K562 (cell line): Measurements from ENCODE around the gene SYT17. TPM values are rescaled to one million over a fixed set of nuclear protein-coding genes. Genes with fewer than 3 reads are reported as not detected.

ENCODE experiments used
- ATAC-seq: fragments of 200-7000 bp; cut with Tn5 transposase; 3 replicates; pipeline ENCODE4 v1.9.1; 2020; ENCODE audit warnings: moderate library complexity
- BruUV-seq: library from RNA; stranded (reverse); fragments of 400-500 nt; replicated peaks from 2 replicates; lab custom pipeline; 2021; lab: Mats Ljungman, UMichigan
- CTCF ChIA-PET: fragments of 300-600 bp; formaldehyde crosslinking; extraction: SDS; loops from one replicate; lab custom pipeline; 2021; ENCODE audit warnings: low intra/inter-chr PET ratio; lab: Yijun Ruan, JAX
- POLR2A ChIA-PET: fragments of 300-600, 350-650 bp; sonication (Branson Sonifier 250); formaldehyde crosslinking; extraction: SDS; loops from one replicate; lab custom pipeline; 2021; ENCODE audit warnings: antibody characterized with exemption, inconsistent platforms; lab: Yijun Ruan, JAX
- DNase-seq, 4 experiments: peaks; one replicate each; pipeline versions ENCODE4 v3.0.0 to v3.0.0-alpha.2; 2011 to 2018; ENCODE audit warnings: low spot score in 3 of 4, mixed read lengths in 3 of 4; ENCODE audit errors: extremely low read depth in 1 of 4
- FAIRE-seq: peaks from 2 replicates; lab custom pipeline; 2011; peaks lifted over from hg19 to GRCh38; lab: Jason Lieb, UNC
- H2AFZ ChIP-seq: 2 replicates; pipeline ENCODE4 v1.6.0; 2011; ENCODE audit warnings: low read depth, low read length, control low read depth, inconsistent platforms
- H3K27ac ChIP-seq: fragments of 200-600 bp; 3 replicates; pipeline ENCODE4 v1.8.0; 2011; ENCODE audit warnings: low read depth, mild to moderate bottlenecking, control low read depth, inconsistent platforms, low read length, moderate library complexity, mixed read lengths; ENCODE audit errors: extremely low read depth
- H3K27me3 ChIP-seq, 2 experiments: fragments of 300-600 bp in 1 of 2; 2 replicates in 1 of 2; 3 replicates in 1 of 2; pipeline versions ENCODE4 v1.6.0 to v1.8.0; 2011; ENCODE audit warnings: inconsistent platforms in 2 of 2, low read length in 2 of 2, mild to moderate bottlenecking in 1 of 2, mixed read lengths in 1 of 2, moderate library complexity in 1 of 2; ENCODE audit not compliant: control insufficient read depth in 2 of 2, insufficient read depth in 2 of 2
- H3K36me3 ChIP-seq: fragments of 300-600 bp; 3 replicates; pipeline ENCODE4 v1.8.0; 2011; ENCODE audit warnings: mild to moderate bottlenecking, low read length, inconsistent platforms; ENCODE audit not compliant: control insufficient read depth, insufficient read depth
- H3K4me1 ChIP-seq, 2 experiments: fragments of 200-600 bp in 1 of 2; replicated peaks in 1 of 2; 2 replicates in 1 of 2; 3 replicates in 1 of 2; pipeline versions ENCODE4 v1.5.1 to v1.8.0; 2011; ENCODE audit warnings: inconsistent platforms in 2 of 2, low read length in 2 of 2, mild to moderate bottlenecking in 1 of 2, mixed read lengths in 1 of 2, moderate library complexity in 1 of 2; ENCODE audit not compliant: control insufficient read depth in 2 of 2, insufficient read depth in 2 of 2
- H3K4me2 ChIP-seq: 2 replicates; pipeline ENCODE4 v1.6.1; 2011; ENCODE audit warnings: low read length, control low read depth, inconsistent platforms, mixed read lengths; ENCODE audit not compliant: insufficient read depth
- H3K4me3 ChIP-seq: fragments of 200-600 bp; sonication (generic), shearing (Covaris generic); 2 replicates; pipeline ENCODE4 v1.5.1; 2016; ENCODE audit warnings: control low read depth, inconsistent platforms
- H3K79me2 ChIP-seq: fragments of 200-600 bp; 3 replicates; pipeline ENCODE4 v1.8.0; 2011; ENCODE audit warnings: low read length, inconsistent platforms; ENCODE audit not compliant: control insufficient read depth, insufficient read depth
- H3K9ac ChIP-seq, 2 experiments: 2 replicates each; pipeline versions ENCODE4 v1.6.0 to v1.6.1; 2011; ENCODE audit warnings: low read depth in 2 of 2, low read length in 2 of 2, control low read depth in 1 of 2, inconsistent platforms in 1 of 2, mild to moderate bottlenecking in 1 of 2, mixed read lengths in 1 of 2; ENCODE audit not compliant: insufficient read depth in 1 of 2
- H3K9me1 ChIP-seq: one replicate; pipeline ENCODE4 v1.6.0; 2011; ENCODE audit warnings: inconsistent platforms, mild to moderate bottlenecking, low read length, moderate library complexity; ENCODE audit not compliant: control insufficient read depth, insufficient read depth
- H3K9me3 ChIP-seq: replicated peaks from 2 replicates; pipeline ENCODE4 v1.5.1; 2011; ENCODE audit warnings: low read depth, low read length, inconsistent platforms; ENCODE audit not compliant: control insufficient read depth, insufficient read depth
- H4K20me1 ChIP-seq: replicated peaks from 2 replicates; pipeline ENCODE4 v1.6.1; 2011; ENCODE audit warnings: low read length, inconsistent platforms, mixed read lengths; ENCODE audit not compliant: control insufficient read depth, insufficient read depth
- PATZ1 ChIP-seq: fragments of 250-450 bp; sonication (Bioruptor Pico); IDR thresholded peaks from 2 replicates; pipeline ENCODE4 v1.5.0; 2020; ENCODE audit warnings: mild to moderate bottlenecking, borderline replicate concordance
- ZBTB49 ChIP-seq: sonication (generic); formaldehyde crosslinking; IDR thresholded peaks from 2 replicates; pipeline ENCODE4 v1.8.0; 2022; ENCODE audit warnings: missing genetic modification reagents, mild to moderate bottlenecking, borderline replicate concordance
- ZNF316 ChIP-seq: fragments of 450-650 bp; IDR thresholded peaks from 2 replicates; pipeline ENCODE4 v1.6.1; 2016
- ZNF766 ChIP-seq: fragments of 200-800 bp; sonication (Bioruptor generic); conservative IDR thresholded peaks from 2 replicates; pipeline ENCODE4 v1.6.1; 2016; ENCODE audit warnings: missing genetic modification characterization, missing compliant biosample characterization
- WGBS: fragments of 100-300 bp; shearing (Covaris generic); methylation state at CpG from one replicate; pipeline ENCODE4 v1.1.6; 2016; ENCODE audit warnings: low coverage, mixed read lengths; ENCODE audit not compliant: insufficient coverage; ENCODE audit errors: missing lambda C conversion rate; 5-methylcytosine and 5-hydroxymethylcytosine counted together
- in situ Hi-C: fragments of 300-500 bp; cut with MboI; formaldehyde crosslinking; loops from 4 replicates; pipeline ENCODE4 v1.15.0; 2018; ENCODE audit warnings: inconsistent platforms, mixed read lengths
- intact Hi-C: fragments of 100-400 bp; cut with micrococcal nuclease; formaldehyde crosslinking; loops from 2 replicates; pipeline ENCODE4 v1.14.2; 2022
- polyA plus RNA-seq, 8 experiments: library from polyadenylated mRNA; depleted of rRNA in 4 of 8; stranded (reverse) in 5 of 8; unstranded in 3 of 8; fragments of >200 nt; fragmentation: Nextera tagmentation in 2 of 8; fragmentation: Illumina TruSeq in 1 of 8; extraction: Ambion mirVana in 2 of 8; extraction: Trizol in 1 of 8; gene quantifications; 2 replicates each; pipeline versions ENCODE4 v1.2.1 to v1.2.3, GENCODE V29; 2011 to 2014; ENCODE audit warnings: inconsistent platforms in 1 of 8, missing spikeins in 1 of 8
- total RNA-seq, 7 experiments: library from RNA; depleted of rRNA in 6 of 7; stranded (reverse); fragments of >200 nt in 6 of 7; fragmentation: Illumina TruSeq in 2 of 7; extraction: Trizol in 2 of 7; gene quantifications; 2 replicates each; pipeline versions ENCODE4 v1.2.1 to v1.2.3, GENCODE V29; 2011 to 2021; ENCODE audit warnings: low replicate concordance in 1 of 7

SYT17 gene
- total and polyA plus RNA-seq, 9 of the 15 experiments (the other 6 are each of a cell fraction or from before 2014, with no cell fraction given): not detected

GRCh38 chr16:19269098-19269497 is 101.1 kb downstream of the SYT17 start:
- Histone ChIP-seq H3K79me2 (no peaks in the 10 kb centered on the region), H3K27me3 (peaks cover 0 to 9% of the 10 kb centered on the region in 2 experiments; a peak in 2 of 5 replicates), H3K4me3 (no peak overlapping the region)
- WGBS: 0% methylated on average over 2 of the region's 2 CpGs
- TF ChIP-seq ZBTB49 (CRISPR knock-in tag) (no peak), ZNF316 (peak; percentile 11; the same call in 1 of the 2 replicates), PATZ1 (no peak), ZNF766 (CRISPR knock-in tag) (0 out of 2 replicates have a peak, but pooled peaks have one; percentile 44)
- TF ChIP-seq, all 486 proteins: peak for 2
- intact Hi-C loops (no loop called here), in situ Hi-C loops (no loop called here)
- H3K4me1 ChIP-seq: no peaks in the 10 kb centered on the region
- ChIA-PET POLR2A (interaction anchor here (1.1 kb wide), 1 partner anchor 16 kb away, joined by 4 read pairs; the partner anchor contains the start of gene CLEC19A), CTCF (no interaction called here)
- no peak overlapping the region for H3K27ac ChIP-seq
- BruUV-seq: no TSS peak
- no peak overlapping the region for H2AFZ ChIP-seq
- H3K9ac ChIP-seq: no peak overlapping the region
- DNase-seq: no peak
- no peak for FAIRE-seq
- H3K9me1 ChIP-seq: no peaks in the 10 kb centered on the region
- no peaks in the 10 kb centered on the region for H3K36me3 ChIP-seq
- no peaks in the 10 kb centered on the region; the same call in 1 of the 2 replicates for H3K9me3 ChIP-seq
- ATAC-seq: no peak
- no peaks in the 10 kb centered on the region for H4K20me1 ChIP-seq
- no peak overlapping the region for H3K4me2 ChIP-seq
